Neuronal stem cell (in vitro differentiated cells): ENCODE results near the gene TMEFF1.

ENCODE experiments used
- DNase-seq: peaks from one replicate; pipeline ENCODE4 v3.0.0-alpha.2; 2013; ENCODE audit warnings: low spot score
- H2AFZ ChIP-seq: one replicate; pipeline ENCODE4 v1.6.1; 2013; ENCODE audit warnings: mild to moderate bottlenecking, low read length, inconsistent platforms
- H2AK5ac ChIP-seq: 2 replicates; pipeline ENCODE4 v1.6.1; 2013; ENCODE audit warnings: low read depth, mild to moderate bottlenecking, inconsistent platforms, low read length, moderate library complexity, mixed read lengths
- H2BK120ac ChIP-seq: 2 replicates; pipeline ENCODE4 v1.6.1; 2013; ENCODE audit warnings: low read depth, mild to moderate bottlenecking, inconsistent platforms, low read length, moderate library complexity, mixed read lengths
- H2BK12ac ChIP-seq: one replicate; pipeline ENCODE4 v1.6.1; 2013; ENCODE audit warnings: low read length, inconsistent platforms
- H2BK15ac ChIP-seq: 2 replicates; pipeline ENCODE4 v1.6.1; 2013; ENCODE audit warnings: mild to moderate bottlenecking, low read length, inconsistent platforms, mixed read lengths
- H2BK5ac ChIP-seq: one replicate; pipeline ENCODE4 v1.6.1; 2013; ENCODE audit warnings: inconsistent platforms, mild to moderate bottlenecking, low read length, moderate library complexity
- H3K14ac ChIP-seq: one replicate; pipeline ENCODE4 v1.6.1; 2013; ENCODE audit warnings: low read length, inconsistent platforms
- H3K18ac ChIP-seq: 2 replicates; pipeline ENCODE4 v1.6.1; 2013; ENCODE audit warnings: low read length, inconsistent platforms
- H3K23ac ChIP-seq: 2 replicates; pipeline ENCODE4 v1.6.1; 2013; ENCODE audit warnings: low read depth, mild to moderate bottlenecking, mixed read lengths, low read length, inconsistent platforms; ENCODE audit not compliant: poor library complexity
- H3K27ac ChIP-seq: replicated peaks from 3 replicates; pipeline ENCODE4 v1.5.1; 2013; ENCODE audit warnings: low read length, inconsistent platforms
- H3K27me3 ChIP-seq, 3 experiments: 2 replicates each; pipeline ENCODE4 v1.6.1; 2013; ENCODE audit warnings: low read length in 3 of 3, mild to moderate bottlenecking in 2 of 3, inconsistent platforms in 1 of 3, low read depth in 1 of 3, mixed read lengths in 1 of 3, moderate library complexity in 1 of 3; ENCODE audit not compliant: control insufficient read depth in 3 of 3, insufficient read depth in 3 of 3
- H3K36me3 ChIP-seq, 2 donors: replicated peaks in 1 of 2; 2 replicates each; pipeline ENCODE4 v1.6.1; 2013; ENCODE audit warnings: low read length in 2 of 2; ENCODE audit not compliant: control insufficient read depth in 2 of 2, insufficient read depth in 2 of 2
- H3K4ac ChIP-seq: 2 replicates; pipeline ENCODE4 v1.6.1; 2013; ENCODE audit warnings: inconsistent platforms, mild to moderate bottlenecking, low read length, moderate library complexity
- H3K4me1 ChIP-seq, 2 donors: 1 replicate in 1 of 2; 2 replicates in 1 of 2; pipeline ENCODE4 v1.6.1; 2013; ENCODE audit warnings: low read length in 2 of 2, low read depth in 1 of 2; ENCODE audit not compliant: control insufficient read depth in 2 of 2, insufficient read depth in 1 of 2
- H3K4me2 ChIP-seq: one replicate; pipeline ENCODE4 v1.6.1; 2013; ENCODE audit warnings: mild to moderate bottlenecking, low read length, inconsistent platforms; ENCODE audit not compliant: insufficient read depth, poor library complexity, severe bottlenecking
- H3K4me3 ChIP-seq, 2 donors: 2 replicates each; pipeline ENCODE4 v1.5.1; 2013; ENCODE audit warnings: low read length in 2 of 2, mild to moderate bottlenecking in 2 of 2, inconsistent platforms in 1 of 2, moderate library complexity in 1 of 2
- H3K79me1 ChIP-seq: one replicate; pipeline ENCODE4 v1.6.1; 2013; ENCODE audit warnings: low read depth, mild to moderate bottlenecking, inconsistent platforms, low read length, moderate library complexity
- H3K9ac ChIP-seq: one replicate; pipeline ENCODE4 v1.6.1; 2013; ENCODE audit warnings: mild to moderate bottlenecking, low read depth, low read length, inconsistent platforms; ENCODE audit not compliant: poor library complexity
- H3K9me3 ChIP-seq, 2 donors: replicated peaks in 1 of 2; 2 replicates each; pipeline versions ENCODE3 to v1.6.1; 2013; ENCODE audit warnings: low read length in 2 of 2, mild to moderate bottlenecking in 2 of 2, inconsistent platforms in 1 of 2, low read depth in 1 of 2, mixed read lengths in 1 of 2, moderate library complexity in 1 of 2; ENCODE audit not compliant: control insufficient read depth in 2 of 2, insufficient read depth in 1 of 2
- H4K8ac ChIP-seq: one replicate; pipeline ENCODE4 v1.6.1; 2013; ENCODE audit warnings: low read depth, mild to moderate bottlenecking, inconsistent platforms, low read length, moderate library complexity
- H4K91ac ChIP-seq: one replicate; pipeline ENCODE4 v1.6.1; 2013; ENCODE audit warnings: low read length, low read depth, mild to moderate bottlenecking, inconsistent platforms; ENCODE audit not compliant: poor library complexity
- WGBS, 2 donors: extraction: QIAGEN DNeasy Blood & Tissue Kit; methylation state at CpG; one replicate each; pipeline ENCODE4 v1.1.7; 2013; ENCODE audit warnings: missing lambda C conversion rate in 2 of 2, mixed read lengths in 1 of 2; ENCODE audit not compliant: insufficient read length in 2 of 2, insufficient replicate concordance in 1 of 2; ENCODE audit errors: extremely low coverage in 2 of 2; 5-methylcytosine and 5-hydroxymethylcytosine counted together

Gene TMEFF1

GRCh38 chr9:100619194-100619593, 146.2 kb downstream of the TMEFF1 start:
- Histone ChIP-seq H3K18ac (no peak overlapping the region), H2BK15ac (no peak overlapping the region), H3K9me3 (no peaks in the 10 kb centered on the region), H2BK120ac (no peak overlapping the region), H3K27me3 (no peaks in the 10 kb centered on the region), H3K4me2 (no peak overlapping the region), H4K91ac (no peak overlapping the region), H3K27ac (no peak overlapping the region), H4K8ac (no peak overlapping the region), H3K36me3 (no peaks in the 10 kb centered on the region), H2AK5ac (no peak overlapping the region), H3K4ac (no peak overlapping the region), H3K4me1 (no peaks in the 10 kb centered on the region), H2BK12ac (no peak overlapping the region), H3K14ac (no peak overlapping the region), H3K79me1 (no peaks in the 10 kb centered on the region), H3K23ac (no peak overlapping the region), H3K4me3 (no peak overlapping the region), H3K9ac (no peak overlapping the region), H2BK5ac (no peak overlapping the region), H2AFZ (no peak overlapping the region)
- DNase-seq: no peak
- WGBS, 2 donors: no CpG with 5 or more reads among the region's 5 CpGs

DNA sequence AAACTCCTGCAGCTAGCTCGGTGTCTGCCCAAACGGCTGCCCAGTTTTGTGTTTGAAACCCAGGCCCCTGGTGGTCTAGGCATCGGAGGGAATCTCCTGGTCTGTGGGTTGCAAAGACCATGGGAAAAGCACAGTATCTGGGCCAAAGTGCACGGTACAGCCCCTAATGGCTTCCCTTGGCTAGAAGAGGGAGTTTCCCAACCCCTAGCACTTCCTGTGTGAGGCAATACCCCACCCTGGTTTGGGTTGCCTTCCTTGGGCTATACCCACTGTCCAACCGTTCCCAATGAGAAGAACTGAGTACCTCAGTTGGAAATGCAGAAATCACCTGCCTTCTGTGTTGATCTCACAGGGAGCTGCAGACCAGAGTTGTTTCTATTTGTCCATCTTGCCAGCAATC, 146.7 kb downstream of the TMEFF1 start:
- H3K9ac ChIP-seq: no peak overlapping the region
- no peak overlapping the region for H3K4me3 ChIP-seq
- whole genome bisulfite sequencing, 2 donors: no CpG with 5 or more reads among the region's 5 CpGs
- no peak for DNase-seq
- no peak overlapping the region for H4K91ac ChIP-seq
- H3K36me3 ChIP-seq: no peaks in the 10 kb centered on the region
- H2AFZ ChIP-seq: no peak overlapping the region
- no peaks in the 10 kb centered on the region for H3K27me3 ChIP-seq
- no peak overlapping the region for H3K18ac ChIP-seq
- no peak overlapping the region for H4K8ac ChIP-seq
- no peak overlapping the region for H2BK120ac ChIP-seq
- no peaks in the 10 kb centered on the region for H3K9me3 ChIP-seq
- no peak overlapping the region for H3K27ac ChIP-seq
- no peak overlapping the region for H3K4ac ChIP-seq
- no peaks in the 10 kb centered on the region for H3K79me1 ChIP-seq
- no peak overlapping the region for H2AK5ac ChIP-seq
- no peak overlapping the region for H2BK12ac ChIP-seq
- no peak overlapping the region for H3K23ac ChIP-seq
- H3K14ac ChIP-seq: no peak overlapping the region
- no peak overlapping the region for H2BK5ac ChIP-seq
- no peaks in the 10 kb centered on the region for H3K4me1 ChIP-seq
- H2BK15ac ChIP-seq: no peak overlapping the region
- H3K4me2 ChIP-seq: no peak overlapping the region

- Histone ChIP-seq H3K27ac (no peak overlapping the region), H3K4ac (no peak overlapping the region), H3K18ac (no peak overlapping the region)
Observed at GRCh38 chr9:100623969-100624368, 151.0 kb downstream of the TMEFF1 start.

GRCh38 chr9:100626949-100627348, 154.0 kb downstream of the TMEFF1 start:
- no peak overlapping the region for H3K4me3 ChIP-seq
- no peak overlapping the region for H3K23ac ChIP-seq
- H4K91ac ChIP-seq: no peak overlapping the region
- no CpG with 5 or more reads among the region's 1 CpG for WGBS, 2 donors
- H2BK5ac ChIP-seq: no peak overlapping the region
- H3K9me3 ChIP-seq: no peaks in the 10 kb centered on the region
- no peak overlapping the region for H4K8ac ChIP-seq
- no peak overlapping the region for H3K27ac ChIP-seq
- no peak overlapping the region for H2BK12ac ChIP-seq
- H2AFZ ChIP-seq: no peak overlapping the region
- H2BK15ac ChIP-seq: no peak overlapping the region
- no peak overlapping the region for H2BK120ac ChIP-seq
- no peak overlapping the region for H3K9ac ChIP-seq
- H3K14ac ChIP-seq: no peak overlapping the region
- H3K4me1 ChIP-seq: no peaks in the 10 kb centered on the region
- no peak overlapping the region for H2AK5ac ChIP-seq
- DNase-seq: no peak
- no peaks in the 10 kb centered on the region for H3K27me3 ChIP-seq
- H3K4me2 ChIP-seq: no peak overlapping the region
- H3K18ac ChIP-seq: no peak overlapping the region
- no peaks in the 10 kb centered on the region for H3K79me1 ChIP-seq
- no peaks in the 10 kb centered on the region for H3K36me3 ChIP-seq
- H3K4ac ChIP-seq: no peak overlapping the region

More at GRCh38 chr9:100623969-100624368, 151.0 kb downstream of the TMEFF1 start:
- H2BK15ac ChIP-seq: no peak overlapping the region
- no peak overlapping the region for H2BK5ac ChIP-seq
- H3K36me3 ChIP-seq: no peaks in the 10 kb centered on the region
- no peak overlapping the region for H4K91ac ChIP-seq
- DNase-seq: no peak
- H3K9me3 ChIP-seq: no peaks in the 10 kb centered on the region
- H2AK5ac ChIP-seq: no peak overlapping the region
- no peak overlapping the region for H4K8ac ChIP-seq
- H3K4me3 ChIP-seq: no peak overlapping the region
- no peaks in the 10 kb centered on the region for H3K4me1 ChIP-seq
- H3K23ac ChIP-seq: no peak overlapping the region
- H3K4me2 ChIP-seq: no peak overlapping the region
- H3K14ac ChIP-seq: no peak overlapping the region
- no peak overlapping the region for H2AFZ ChIP-seq
- H2BK12ac ChIP-seq: no peak overlapping the region
- H3K27me3 ChIP-seq: no peaks in the 10 kb centered on the region
- no peak overlapping the region for H2BK120ac ChIP-seq
- H3K9ac ChIP-seq: no peak overlapping the region
- no peaks in the 10 kb centered on the region for H3K79me1 ChIP-seq
- no CpG with 5 or more reads among the region's 1 CpG for WGBS, 2 donors
